Neural cell (in vitro differentiated cells): ENCODE data around the gene TBC1D16. TPM values are rescaled to one million over a fixed set of nuclear protein-coding genes. Genes with fewer than 3 reads are reported as not detected.

Experiments used
- H2AFZ ChIP-seq: fragments of 200-600, 300-800 bp; sonication (generic), shearing (Covaris generic); 2 replicates; pipeline ENCODE4 v1.6.0; 2014; ENCODE audit warnings: low read depth, mild to moderate bottlenecking, antibody characterized with exemption, low read length, moderate library complexity
- H3F3A ChIP-seq: fragments of 200-600 bp; shearing (Covaris generic); 2 replicates; pipeline ENCODE4 v1.6.1; 2016; ENCODE audit warnings: mild to moderate bottlenecking, moderate library complexity, mixed read lengths, antibody characterized with exemption, low read length; ENCODE audit not compliant: insufficient read depth, poor library complexity, severe bottlenecking
- H3K27ac ChIP-seq: fragments of 200-600, 300-800 bp; sonication (generic), shearing (Covaris generic); 2 replicates; pipeline ENCODE4 v1.5.1; 2014; ENCODE audit warnings: mild to moderate bottlenecking, low read length, moderate library complexity
- H3K27me3 ChIP-seq: fragments of 300-800, 200-600 bp; sonication (generic), shearing (Covaris generic); 2 replicates; pipeline ENCODE4 v1.6.0; 2014; ENCODE audit warnings: mild to moderate bottlenecking, low read depth, low read length, moderate library complexity; ENCODE audit not compliant: insufficient read depth
- H3K36me3 ChIP-seq: fragments of 300-800, 200-600 bp; sonication (generic), shearing (Covaris generic); 2 replicates; pipeline ENCODE4 v1.5.1; 2014; ENCODE audit warnings: mild to moderate bottlenecking, antibody characterized with exemption, low read length, moderate library complexity; ENCODE audit not compliant: insufficient read depth
- H3K4me2 ChIP-seq: fragments of 300-800, 200-600 bp; sonication (generic), shearing (Covaris generic); 2 replicates; pipeline ENCODE4 v1.6.0; 2014; ENCODE audit warnings: mild to moderate bottlenecking, low read length
- H3K4me3 ChIP-seq: fragments of 300-800, 200-600 bp; sonication (generic), shearing (Covaris generic); 2 replicates; pipeline ENCODE4 v1.5.1; 2014; ENCODE audit warnings: mild to moderate bottlenecking, low read length, moderate library complexity
- H3K79me2 ChIP-seq: fragments of 200-600 bp; shearing (Covaris generic); replicated peaks from 2 replicates; pipeline ENCODE4 v1.6.0; 2014; ENCODE audit warnings: mild to moderate bottlenecking, low read length, moderate library complexity; ENCODE audit not compliant: insufficient read depth
- H3K9ac ChIP-seq: fragments of 300-800, 200-600 bp; sonication (generic), shearing (Covaris generic); 2 replicates; pipeline ENCODE4 v1.6.1; 2016; ENCODE audit warnings: mild to moderate bottlenecking, low read length, mixed read lengths
- H3K9me2 ChIP-seq: fragments of 200-600 bp; shearing (Covaris generic); 2 replicates; pipeline ENCODE4 v1.6.1; 2016; ENCODE audit warnings: mild to moderate bottlenecking, low read length, mixed read lengths; ENCODE audit not compliant: insufficient read depth
- H3K9me3 ChIP-seq: fragments of 200-600, 300-800 bp; sonication (generic), shearing (Covaris generic); 2 replicates; pipeline ENCODE4 v1.6.1; 2016; ENCODE audit warnings: mild to moderate bottlenecking, mixed run types, low read length, moderate library complexity, mixed read lengths
- H4K20me1 ChIP-seq: fragments of 200-600 bp; shearing (Covaris generic); 2 replicates; pipeline ENCODE4 v1.6.1; 2016; ENCODE audit warnings: mild to moderate bottlenecking, mixed run types; ENCODE audit not compliant: insufficient read depth
- CTCF ChIP-seq: fragments of 450-650 bp; IDR thresholded peaks from 2 replicates; pipeline ENCODE4 v1.5.1; 2014; ENCODE audit warnings: antibody characterized with exemption, mild to moderate bottlenecking, moderate library complexity; ENCODE audit not compliant: poor library complexity, severe bottlenecking
- EP300 ChIP-seq: fragments of 450-650 bp; conservative IDR thresholded peaks from 2 replicates; pipeline ENCODE4 v1.6.1; 2014; ENCODE audit warnings: antibody characterized with exemption, mild to moderate bottlenecking, moderate library complexity; ENCODE audit not compliant: poor library complexity, severe bottlenecking
- EZH2 ChIP-seq: fragments of 200-600, 300-800 bp; shearing (Covaris generic), sonication (generic); IDR thresholded peaks from 2 replicates; pipeline ENCODE4 v1.6.1; 2014; ENCODE audit warnings: antibody characterized with exemption, low read length, borderline replicate concordance, mild to moderate bottlenecking; ENCODE audit not compliant: insufficient read depth, poor library complexity, severe bottlenecking
- MXI1 ChIP-seq: fragments of 450-650 bp; conservative IDR thresholded peaks from 2 replicates; pipeline ENCODE4 v1.6.1; 2014; ENCODE audit warnings: antibody characterized with exemption, mild to moderate bottlenecking; ENCODE audit not compliant: poor library complexity, severe bottlenecking
- POLR2AphosphoS5 ChIP-seq: IDR thresholded peaks from 2 replicates; pipeline ENCODE4 v1.6.1; 2012
- RAD21 ChIP-seq: fragments of 450-650 bp; conservative IDR thresholded peaks from 2 replicates; pipeline ENCODE4 v1.6.1; 2014; ENCODE audit warnings: antibody characterized with exemption, mild to moderate bottlenecking, moderate library complexity
- REST ChIP-seq: IDR thresholded peaks from 2 replicates; pipeline ENCODE4 v1.6.1; 2012; ENCODE audit warnings: borderline replicate concordance
- SMC3 ChIP-seq: fragments of 450-650 bp; conservative IDR thresholded peaks from 2 replicates; pipeline ENCODE4 v1.6.1; 2014; ENCODE audit warnings: antibody characterized with exemption, mild to moderate bottlenecking, moderate library complexity; ENCODE audit not compliant: poor library complexity
- TAF1 ChIP-seq: IDR thresholded peaks from 2 replicates; pipeline ENCODE4 v1.6.1; 2012; ENCODE audit warnings: low read depth
- polyA plus RNA-seq: library from polyadenylated mRNA; depleted of rRNA; stranded (reverse); fragments of >200 nt; gene quantifications from 2 replicates; pipeline ENCODE4 v1.2.3, GENCODE V29; 2014

The TBC1D16 gene
- polyA plus RNA-seq, 1 donor from 2014 or later = 19.8 TPM

GRCh38 chr17:79911430-79912399, 124.0 kb downstream of the TBC1D16 start:
- Histone ChIP-seq H3K4me2 (no peak overlapping the region), H3K27me3 (no peaks in the 10 kb centered on the region), H3K4me3 (no peak overlapping the region), H3K9ac (no peak overlapping the region), H3K36me3 (no peaks in the 10 kb centered on the region), H3K9me3 (no peaks in the 10 kb centered on the region), H3K27ac (no peak overlapping the region), H4K20me1 (no peaks in the 10 kb centered on the region), H3K9me2 (no peaks in the 10 kb centered on the region), H3F3A (no peaks in the 10 kb centered on the region), H2AFZ (no peak overlapping the region), H3K79me2 (no peaks in the 10 kb centered on the region)
- no peak for TF ChIP-seq TAF1
- TF ChIP-seq SMC3 = no peak
- TF ChIP-seq RAD21 = no peak
- TF ChIP-seq POLR2AphosphoS5 = no peak
- TF ChIP-seq REST = no peak
- TF ChIP-seq MXI1 = no peak
- no peak for TF ChIP-seq CTCF
- no peak for TF ChIP-seq EP300
- no peak for TF ChIP-seq EZH2

- no peaks in the 10 kb centered on the region for H4K20me1 ChIP-seq
- H2AFZ ChIP-seq = no peak overlapping the region
- no peak overlapping the region for H3K4me2 ChIP-seq
- H3K27ac ChIP-seq = no peak overlapping the region
- no peak for TF ChIP-seq TAF1
- TF ChIP-seq SMC3 = no peak
- no peak for TF ChIP-seq CTCF
- TF ChIP-seq MXI1 = no peak
- no peak for TF ChIP-seq EZH2
- no peak for TF ChIP-seq EP300
- TF ChIP-seq POLR2AphosphoS5 = no peak
- TF ChIP-seq RAD21 = no peak
- TF ChIP-seq REST = no peak
- H3K79me2 ChIP-seq = no peaks in the 10 kb centered on the region
- no peak overlapping the region for H3K4me3 ChIP-seq
- no peak overlapping the region for H3K9ac ChIP-seq
- no peaks in the 10 kb centered on the region for H3K27me3 ChIP-seq
- H3F3A ChIP-seq = no peaks in the 10 kb centered on the region
- no peaks in the 10 kb centered on the region for H3K36me3 ChIP-seq
- H3K9me2 ChIP-seq = no peaks in the 10 kb centered on the region
- no peaks in the 10 kb centered on the region for H3K9me3 ChIP-seq
Measured at GRCh38 chr17:79910985-79911361, 124.7 kb downstream of the TBC1D16 start.
